Measurements from ENCODE around the gene IFT20.
A peak's percentile ranks its signal among the peaks of the same experiment; 100 is the strongest.

Gene IFT20

GRCh38 chr17:28334666-28335200 lies 539 bp downstream of the IFT20 start:
- DNase-seq: no peak

- no peak for DNase-seq
Measured at GRCh38 chr17:28334171-28334570, 1.1 kb downstream of the IFT20 start.

DNA sequence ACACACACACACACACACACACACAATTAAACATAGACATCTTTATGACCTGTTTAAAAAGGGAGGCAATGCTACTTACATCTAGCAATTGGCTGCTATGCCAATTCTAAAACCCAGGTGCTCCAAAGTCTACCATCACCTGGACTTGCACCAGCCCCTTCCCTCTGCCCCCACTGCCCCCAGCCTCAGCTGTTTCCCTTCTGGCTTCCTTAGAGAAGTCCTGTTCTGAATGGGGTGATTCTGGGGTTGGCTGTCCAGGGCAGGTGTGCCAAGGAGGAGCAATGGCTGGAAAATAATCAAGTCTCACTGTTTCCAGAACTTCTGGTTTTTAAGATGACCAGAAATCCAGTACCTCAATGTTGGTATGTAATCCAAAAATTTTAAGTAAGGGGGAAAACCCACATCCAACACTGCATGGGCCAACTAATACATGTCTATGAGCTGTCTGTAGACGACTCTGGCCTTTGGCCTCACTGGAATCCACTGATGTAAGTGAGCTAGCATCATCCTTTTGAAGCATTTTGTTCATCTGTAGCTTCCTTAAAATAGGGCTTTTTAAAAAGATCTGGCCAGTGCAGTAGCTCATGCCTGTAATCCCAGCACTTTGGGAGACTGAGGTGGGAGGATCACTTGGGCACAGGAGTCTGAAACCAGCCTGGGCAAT lies 2.1 kb downstream of the IFT20 start:
- no peak for DNase-seq

- no peak for DNase-seq
Measured at GRCh38 chr17:28331891-28332420, 3.3 kb downstream of the IFT20 start.

GRCh38 chr17:28330671-28331070 lies 4.6 kb downstream of the IFT20 start:
- no peak for DNase-seq

- no peak for DNase-seq
Measured at GRCh38 chr17:28328325-28328724, 6.9 kb downstream of the IFT20 start.

- no peak for DNase-seq
Measured at GRCh38 chr17:28327709-28328108, 7.6 kb downstream of the IFT20 start.

DNA sequence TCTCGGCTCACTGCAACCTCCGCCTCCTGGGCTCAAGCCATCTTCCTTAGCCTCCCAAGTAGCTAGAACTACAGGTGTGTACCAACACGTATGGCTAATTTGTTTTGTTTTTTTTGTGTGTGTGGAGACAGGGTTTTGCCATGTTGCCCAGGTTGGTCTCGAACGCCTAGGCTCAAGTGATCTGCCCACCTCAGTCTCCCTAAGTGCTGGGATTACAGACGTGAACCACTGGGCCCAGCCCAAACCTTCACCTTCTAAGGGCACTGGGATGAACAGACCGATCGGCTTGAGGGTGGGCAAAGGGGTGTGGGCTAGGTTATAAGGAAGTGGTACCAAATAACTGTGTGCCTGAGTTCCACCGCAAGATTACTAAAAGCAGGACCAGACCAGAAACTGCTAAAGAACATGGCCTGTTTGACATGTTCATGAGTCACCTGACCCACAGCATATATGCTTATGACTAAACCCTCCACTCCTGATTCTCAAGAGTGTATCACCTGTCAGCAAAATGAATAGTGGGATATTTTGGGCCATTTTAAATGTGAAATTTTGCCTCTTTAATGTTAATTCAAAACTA lies 8.2 kb downstream of the IFT20 start:
- DNase-seq: no peak

GRCh38 chr17:28326114-28326513 lies 9.2 kb downstream of the IFT20 start:
- DNase-seq: no peak

GRCh38 chr17:28325211-28325610 lies 10.1 kb downstream of the IFT20 start:
- no peak for DNase-seq

- no peak for DNase-seq
Measured at GRCh38 chr17:28324781-28325180, 10.5 kb downstream of the IFT20 start.

DNA sequence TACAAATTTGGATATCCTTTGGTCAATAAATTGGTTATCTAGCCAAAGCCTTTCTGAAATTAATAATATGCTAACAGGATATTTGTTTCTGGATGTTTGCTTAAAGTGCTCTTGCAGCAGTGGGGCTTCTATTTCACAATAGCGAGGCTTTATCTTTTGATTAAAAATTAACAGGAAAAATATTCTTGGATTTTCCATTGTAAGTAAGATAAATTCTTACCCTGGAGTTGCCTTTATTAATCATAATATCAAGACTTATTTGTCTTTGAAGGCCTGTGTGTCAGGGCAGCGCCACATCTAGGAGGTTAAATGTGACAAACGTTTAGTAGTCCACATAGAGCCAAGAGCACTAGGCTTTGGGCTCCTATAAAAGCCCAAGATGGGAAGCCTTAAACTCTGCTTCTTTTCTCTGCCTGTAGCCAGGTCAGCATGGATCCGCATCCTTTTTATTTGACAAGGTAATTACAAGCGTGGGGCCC lies 11.0 kb downstream of the IFT20 start:
- DNase-seq: no peak

- no peak for DNase-seq
Measured at GRCh38 chr17:28320215-28321061, 14.8 kb downstream of the IFT20 start.

DNA sequence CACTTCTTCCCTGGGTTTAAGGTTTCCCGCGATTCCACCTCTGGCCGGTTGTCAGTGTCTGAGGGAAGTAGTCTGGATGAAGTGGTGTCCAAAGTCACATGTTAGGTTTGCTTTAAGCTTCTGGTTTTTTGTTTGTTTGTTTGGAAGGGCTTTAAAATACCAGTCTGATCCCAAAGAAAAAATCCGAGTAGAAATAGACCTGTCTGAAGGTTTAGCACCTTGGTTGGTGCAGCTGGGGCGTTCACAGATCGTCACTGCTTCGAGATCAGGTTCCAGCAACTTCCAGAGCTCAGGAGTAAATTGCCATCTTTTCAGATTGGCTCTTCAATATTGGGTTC lies 15.7 kb downstream of the IFT20 start:
- no peak for DNase-seq

- peak; percentile 94 to 96 for DNase-seq
Measured at GRCh38 chr17:28318759-28319597, 16.3 kb downstream of the IFT20 start, which contains the start of gene TMEM97. Gene TMEM97, plus strand, starts transcription at chr17:28319200. Its CDS starts 40 bp downstream, at chr17:28319240.

- no peak for DNase-seq
Measured at GRCh38 chr17:28317966-28318758, 17.1 kb downstream of the IFT20 start.

DNA sequence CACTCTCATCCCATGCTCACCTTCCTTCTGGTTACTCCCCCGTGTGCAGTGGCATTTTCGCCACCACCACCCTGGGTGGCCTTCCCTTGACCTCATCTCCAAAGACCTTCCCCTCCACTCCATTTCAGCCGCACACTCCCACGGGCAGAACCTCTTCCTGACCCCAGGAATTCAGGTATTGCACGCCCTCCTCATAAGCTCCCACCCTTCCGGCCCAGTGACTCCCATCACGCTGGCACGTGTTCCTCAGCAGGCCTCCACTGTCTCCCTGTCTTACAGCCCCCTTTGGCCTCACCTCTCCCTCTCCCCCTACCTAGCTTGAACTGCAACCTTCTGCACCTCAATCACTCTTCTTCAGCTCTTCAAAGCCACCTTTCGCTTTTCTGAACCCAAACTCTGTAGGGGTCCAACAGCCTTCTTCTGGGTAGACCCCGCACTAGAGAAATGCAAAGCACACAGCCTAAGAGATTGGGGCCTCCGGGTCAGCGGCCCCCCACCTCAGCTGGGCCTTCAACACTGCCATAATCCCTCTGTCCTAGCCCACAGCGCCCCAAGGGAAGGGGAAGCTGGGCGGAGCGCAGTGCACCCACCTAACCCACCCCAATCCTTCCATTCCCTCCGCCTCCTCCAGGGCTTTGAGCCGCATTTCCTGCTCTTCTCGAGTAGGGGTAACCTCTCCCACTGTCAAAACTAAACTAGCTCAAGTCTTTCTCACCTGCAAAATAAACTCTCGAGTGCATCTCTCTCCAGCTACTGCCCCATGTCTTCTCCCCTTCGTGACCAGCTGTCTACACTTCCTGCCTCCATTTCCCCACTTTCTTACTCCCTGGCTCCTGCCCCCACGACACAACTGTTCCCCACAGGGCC lies 17.9 kb downstream of the IFT20 start:
- DNase-seq: no peak

- DNase-seq: no peak
Measured at GRCh38 chr17:28315846-28316705, 19.2 kb downstream of the IFT20 start.

GRCh38 chr17:28313841-28314240 lies 21.4 kb downstream of the IFT20 start:
- DNase-seq: no peak

Data from hippocampal formation (tissue), 2 donors.